ENCODE data around the gene INTS3. TPM values are rescaled to one million over a fixed set of nuclear protein-coding genes. Genes with fewer than 3 reads are reported as not detected.
A peak's percentile ranks its signal among the peaks of the same experiment; 100 is the strongest.

Gene INTS3
- total RNA-seq, 2 donors from 2014 or later, result 21.8 to 26.7 TPM

- DNase-seq (ENCODE audit: low spot score), result no peak
- Histone ChIP-seq H3K27me3 (no peaks in the 10 kb centered on the region), H3K4me1 (peaks cover 0 to 21% of the 10 kb centered on the region in 2 donors), H3K9me3 (no peaks in the 10 kb centered on the region), H3K4me3 (no peak overlapping the region), H3K27ac (no peak overlapping the region), H3K36me3 (no peaks in the 10 kb centered on the region)
- no peak for TF ChIP-seq CTCF (IDR thresholded peaks at IDR 0.05)
Measured at GRCh38 chr1:153786038-153786790, 58.4 kb downstream of the INTS3 start.

- H3K4me1 ChIP-seq, result peaks cover 0 to 10% of the 10 kb centered on the region in 2 donors
- no peak for DNase-seq (ENCODE audit: low spot score)
Measured at GRCh38 chr1:153789478-153790034, 61.7 kb downstream of the INTS3 start.

GRCh38 chr1:153790313-153790965 lies 62.6 kb downstream of the INTS3 start:
- no peaks in the 10 kb centered on the region for H3K27me3 ChIP-seq
- no peaks in the 10 kb centered on the region for H3K9me3 ChIP-seq
- DNase-seq (ENCODE audit: low spot score), result peak; percentile 93
- no peak for TF ChIP-seq CTCF (IDR thresholded peaks at IDR 0.05)
- peaks cover 0 to 10% of the 10 kb centered on the region in 2 donors for H3K4me1 ChIP-seq
- H3K27ac ChIP-seq, result peak overlapping the region; percentile 75 to 87
- no peaks in the 10 kb centered on the region for H3K36me3 ChIP-seq
- H3K4me3 ChIP-seq, result peak overlapping the region; percentile 19 to 32

More at GRCh38 chr1:153789478-153790034, 61.7 kb downstream of the INTS3 start:
- no peaks in the 10 kb centered on the region for H3K9me3 ChIP-seq
- H3K27me3 ChIP-seq, result no peaks in the 10 kb centered on the region
- peak overlapping the region; percentile 0 to 32 for H3K4me3 ChIP-seq
- H3K27ac ChIP-seq, result peak overlapping the region; percentile 75 to 87
- H3K36me3 ChIP-seq, result no peaks in the 10 kb centered on the region
- no peak for TF ChIP-seq CTCF (IDR thresholded peaks at IDR 0.05)

GRCh38 chr1:153790966-153791647 lies 63.3 kb downstream of the INTS3 start:
- H3K27ac ChIP-seq, result peak overlapping the region; percentile 75 to 87
- H3K27me3 ChIP-seq, result no peaks in the 10 kb centered on the region
- peak overlapping the region; percentile 19 to 32 for H3K4me3 ChIP-seq
- no peaks in the 10 kb centered on the region for H3K36me3 ChIP-seq
- DNase-seq (ENCODE audit: low spot score), result no peak
- no peak for TF ChIP-seq CTCF (IDR thresholded peaks at IDR 0.05)
- H3K9me3 ChIP-seq, result no peaks in the 10 kb centered on the region
- H3K4me1 ChIP-seq, result peaks cover 0 to 10% of the 10 kb centered on the region in 2 donors

GRCh38 chr1:153791648-153792253 lies 63.9 kb downstream of the INTS3 start:
- Histone ChIP-seq H3K27me3 (no peaks in the 10 kb centered on the region), H3K27ac (peak overlapping the region; percentile 75 to 87), H3K4me3 (no peak overlapping the region), H3K9me3 (no peaks in the 10 kb centered on the region), H3K36me3 (no peaks in the 10 kb centered on the region), H3K4me1 (peaks cover 0 to 10% of the 10 kb centered on the region in 2 donors)
- no peak for TF ChIP-seq CTCF (IDR thresholded peaks at IDR 0.05)
- DNase-seq (ENCODE audit: low spot score), result no peak

All from right atrium auricular region (tissue), 2 donors.